Left lobe of liver (tissue), 2 donors: ENCODE data around the gene CTNNA3. TPM values are rescaled to one million over a fixed set of nuclear protein-coding genes. Genes with fewer than 3 reads are reported as not detected.

Experiments used
- ATAC-seq: fragments of 200-7000 bp; cut with Tn5 transposase; one replicate; pipeline ENCODE4 v1.9.1; 2020; ENCODE audit warnings: mild to moderate bottlenecking, moderate library complexity
- DNase-seq: peaks from one replicate; pipeline ENCODE4 v3.0.0-alpha.2; 2020; ENCODE audit warnings: low spot score
- total RNA-seq: library from RNA; stranded (reverse); gene quantifications from one replicate; pipeline ENCODE4 v1.2.1, GENCODE V29; 2021
- donor health status: DM: no; HTN: no; CAD: no; lungs with moderate emphysema.
- donor health status: DM: no; HTN: yes; CAD: no.

Gene CTNNA3
- total RNA-seq, 1 donor from 2014 or later: 1.5 TPM

DNA sequence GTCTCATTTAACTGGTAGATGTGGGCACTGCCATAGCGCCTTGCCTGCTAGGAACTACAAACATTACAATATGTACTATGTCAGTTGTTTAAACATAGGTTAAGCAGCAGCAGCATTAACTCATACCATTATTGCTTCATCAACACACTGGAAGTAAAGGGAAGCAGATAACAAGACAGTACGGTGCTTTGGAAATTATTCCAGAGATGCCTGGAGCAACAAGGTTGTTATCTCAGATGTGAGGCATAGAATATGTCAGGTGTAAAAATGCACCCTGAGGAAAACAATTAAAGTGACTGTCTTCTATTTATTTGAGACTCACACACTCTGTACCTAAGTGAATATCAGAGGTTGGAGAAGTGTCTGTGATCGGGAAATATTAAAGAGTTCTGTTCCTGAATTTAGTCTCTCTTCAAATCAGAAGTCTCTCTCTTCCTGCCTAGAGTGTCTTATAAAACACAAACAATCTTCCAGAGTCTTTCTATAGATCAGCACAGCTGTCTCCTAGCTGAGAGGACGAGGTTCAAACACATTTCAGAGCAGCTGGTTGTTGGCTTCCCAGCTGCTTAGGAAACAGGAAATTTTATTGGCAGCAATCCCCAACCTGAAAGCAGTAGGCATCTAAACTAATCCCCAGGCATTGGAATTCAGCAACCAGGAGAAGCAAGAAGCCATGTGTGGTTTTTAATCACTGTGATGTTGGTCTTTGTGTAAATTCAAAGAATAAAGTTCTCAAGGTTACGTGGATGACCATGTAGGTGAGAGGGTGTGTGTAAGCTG lies 1764.5 kb downstream of the CTNNA3 start:
- ATAC-seq (no peak), DNase-seq (no peak)

DNA sequence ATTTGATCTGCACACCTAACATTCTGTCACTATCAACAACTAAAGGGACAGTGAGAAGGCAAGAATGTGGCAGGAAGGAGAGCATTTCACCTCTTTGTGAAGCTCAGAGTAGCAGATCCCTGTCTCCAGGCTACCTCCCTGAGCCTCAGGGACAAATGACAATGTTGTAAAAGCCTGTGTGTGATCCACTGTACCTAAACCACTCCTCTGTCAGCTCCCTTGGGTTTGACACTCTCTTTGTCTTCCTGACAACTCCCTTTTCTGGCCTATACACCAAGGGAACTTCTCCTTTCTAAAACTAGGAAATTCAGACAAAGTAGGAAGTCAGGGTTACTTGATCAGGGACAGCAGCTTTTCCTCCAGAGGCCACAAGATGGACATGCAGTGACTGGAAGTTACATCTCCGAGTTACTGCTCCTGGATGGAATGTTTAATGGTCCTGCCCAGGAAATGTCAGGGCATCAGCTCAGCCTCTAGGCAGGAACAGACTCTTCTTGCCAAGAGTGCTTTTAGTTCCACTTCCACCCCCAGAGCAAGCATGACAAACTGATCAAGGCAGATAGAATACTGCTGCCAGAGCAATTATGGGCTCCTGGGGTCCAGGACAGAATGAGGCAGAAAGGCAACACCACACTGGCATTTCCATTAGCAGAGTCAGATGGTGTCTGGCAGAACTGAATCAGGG lies 1784.7 kb downstream of the CTNNA3 start:
- no peak for DNase-seq
- no peak for ATAC-seq

DNA sequence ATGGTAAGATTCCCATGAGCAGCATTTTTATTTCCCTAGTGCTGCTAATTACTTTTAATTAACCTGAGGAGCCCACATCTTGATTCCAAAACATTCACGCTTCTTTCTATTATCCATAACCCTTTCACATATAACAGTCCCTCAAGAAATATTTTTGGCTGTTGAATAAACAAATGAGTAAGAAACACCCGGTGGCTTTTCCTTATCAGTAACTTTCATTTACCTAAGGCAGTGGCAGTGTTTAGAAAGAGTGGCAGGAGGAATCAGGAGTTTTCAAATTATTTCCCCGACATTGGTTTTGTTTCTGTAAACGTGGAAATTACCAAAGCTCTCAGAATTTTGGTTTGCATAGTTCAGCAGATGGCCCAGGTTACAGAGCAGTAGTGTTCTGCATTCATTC lies 1785.8 kb downstream of the CTNNA3 start:
- DNase-seq (no peak), ATAC-seq (no peak)

DNA sequence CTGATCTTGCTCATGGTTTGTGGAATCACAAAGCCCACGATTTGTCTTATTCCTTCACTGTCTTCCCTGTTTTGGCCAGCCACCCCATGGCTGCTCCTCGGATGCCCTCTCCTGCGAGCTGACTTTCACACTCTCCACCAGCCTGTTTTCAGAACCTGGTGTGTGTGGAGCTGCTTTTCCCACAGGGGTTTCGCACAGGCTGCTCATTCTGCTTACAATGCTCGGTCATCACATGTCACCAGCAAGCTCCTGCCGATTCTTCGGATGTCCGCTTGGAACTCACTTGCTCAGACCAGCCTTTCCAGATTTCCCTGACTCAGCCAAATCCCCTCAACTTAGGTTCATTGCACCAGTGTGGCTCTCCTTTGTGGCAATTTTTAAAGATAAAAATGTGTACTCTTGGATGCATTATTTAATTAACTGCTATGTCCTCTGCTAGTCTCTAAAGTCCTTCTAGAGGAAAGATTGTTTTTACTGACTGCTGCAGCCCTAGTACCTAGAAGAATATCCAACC lies 1788.7 kb downstream of the CTNNA3 start:
- ATAC-seq (no peak), DNase-seq (no peak)

DNA sequence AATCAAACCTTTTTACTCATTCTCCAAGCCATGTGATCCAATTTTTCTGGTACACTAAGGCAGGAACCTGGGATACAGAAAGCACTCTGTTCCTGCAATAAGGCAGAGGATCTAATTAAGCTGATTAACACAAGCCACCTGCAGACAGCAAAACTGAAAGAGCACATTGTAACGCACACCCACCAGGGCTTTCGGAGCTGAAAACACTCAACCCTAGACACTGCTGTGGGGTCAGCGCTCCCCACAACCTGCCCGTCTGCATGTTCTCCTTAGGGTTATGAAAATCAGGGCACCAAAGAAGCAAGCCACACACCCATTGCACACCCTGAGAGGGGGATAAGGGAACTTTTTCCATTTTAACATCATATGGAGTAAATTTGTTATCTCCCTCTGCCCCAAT lies 1792.4 kb downstream of the CTNNA3 start:
- DNase-seq (no peak), ATAC-seq (no peak)

DNA sequence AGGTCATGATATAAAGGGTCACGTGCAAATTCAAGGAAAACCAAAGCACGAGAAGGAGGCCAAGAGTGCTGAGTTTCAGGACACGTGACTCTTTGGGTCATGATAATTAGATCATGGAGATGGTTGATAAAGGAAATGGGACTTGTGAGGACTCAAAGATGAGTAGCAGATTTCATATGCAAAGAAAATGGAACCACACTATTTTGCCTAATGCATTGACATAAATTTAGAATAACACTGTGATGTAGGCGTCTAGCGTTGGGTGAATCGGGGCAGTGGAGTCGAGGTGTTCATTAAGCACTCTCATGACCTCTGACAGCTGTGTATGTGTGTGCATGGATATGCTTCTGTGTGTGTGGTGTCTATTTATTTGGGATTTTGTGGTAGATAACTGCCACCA lies 1795.7 kb downstream of the CTNNA3 start:
- DNase-seq (no peak), ATAC-seq (no peak)

DNA sequence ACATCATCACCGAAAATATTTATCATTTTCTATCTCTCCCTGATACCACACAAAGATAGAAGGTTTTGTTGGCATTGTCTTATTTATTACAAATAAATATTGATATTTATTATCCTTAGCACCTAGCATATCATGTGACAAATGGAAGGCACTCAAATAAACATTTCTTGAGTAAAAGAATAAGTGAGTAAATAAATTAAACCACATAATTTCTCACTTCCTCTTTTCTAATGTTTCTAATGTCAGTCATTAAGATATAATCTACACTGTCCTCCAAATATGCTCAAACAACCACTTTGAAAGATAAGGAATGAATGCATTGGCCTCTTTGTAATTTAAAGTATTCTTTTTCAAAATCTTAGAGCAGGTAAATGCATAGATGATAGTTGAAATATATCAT lies 1797.9 kb downstream of the CTNNA3 start:
- ATAC-seq (no peak), DNase-seq (no peak)

DNA sequence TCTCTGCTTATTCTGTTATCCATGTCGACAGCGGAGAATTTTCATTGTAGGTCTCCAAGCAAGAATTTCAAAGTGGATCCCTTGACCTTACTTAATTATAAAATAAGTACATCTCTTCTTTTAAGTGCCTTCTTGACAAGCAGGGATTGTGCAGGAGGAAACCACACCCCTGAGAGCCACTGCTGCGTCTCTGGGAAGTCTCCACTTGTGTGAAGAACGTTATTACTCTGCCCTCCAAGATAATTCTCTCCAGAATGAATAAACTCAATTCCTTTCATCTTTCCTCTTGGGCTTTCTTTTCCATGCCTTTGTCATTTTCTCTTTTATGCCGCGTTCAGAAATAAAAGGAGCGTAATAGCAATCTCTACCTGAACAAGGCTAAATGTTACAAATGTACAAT lies 1801.0 kb downstream of the CTNNA3 start:
- ATAC-seq (no peak), DNase-seq (no peak)

DNA sequence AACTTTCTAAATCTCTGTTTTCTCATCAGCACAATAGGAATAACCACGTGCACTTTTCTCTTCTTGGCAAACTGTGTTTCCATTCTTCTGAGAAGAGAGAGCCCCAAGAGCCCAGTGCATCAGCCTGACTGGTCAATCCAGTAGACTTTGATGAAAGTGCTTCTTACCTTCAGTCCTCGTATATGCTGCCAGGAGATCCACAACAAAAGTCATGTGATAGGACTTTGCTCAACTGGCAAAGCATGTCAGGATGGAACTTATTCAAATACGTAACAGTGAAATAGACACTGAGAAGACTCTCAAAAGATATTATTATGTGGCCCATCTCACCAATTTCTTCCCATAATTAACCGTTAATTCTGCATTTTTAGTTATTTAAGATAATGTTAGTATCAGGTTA lies 1801.6 kb downstream of the CTNNA3 start:
- ATAC-seq: peak; percentile 60

DNA sequence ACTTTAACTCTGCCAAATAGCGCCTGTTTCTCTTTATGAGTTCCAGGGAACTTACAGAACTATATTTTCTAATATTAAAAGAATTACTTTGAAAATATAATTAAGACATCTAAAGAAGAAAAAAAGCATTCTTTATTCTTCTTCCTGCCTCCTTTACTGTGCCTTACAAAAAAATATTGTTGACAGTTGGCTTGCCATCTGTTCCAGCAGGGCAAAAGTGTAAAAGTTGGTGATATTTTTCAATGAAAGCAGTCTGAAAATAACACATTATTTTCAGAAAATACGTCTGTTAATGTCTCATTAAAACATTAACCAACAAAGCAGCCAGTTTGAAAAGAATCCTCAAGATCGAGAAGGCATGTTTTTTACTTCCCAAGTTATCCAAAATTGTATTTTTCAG lies 1802.3 kb downstream of the CTNNA3 start:
- DNase-seq (no peak), ATAC-seq (no peak)

More for the DNA sequence above, 1801.6 kb downstream of the CTNNA3 start:
- no peak for DNase-seq

DNA sequence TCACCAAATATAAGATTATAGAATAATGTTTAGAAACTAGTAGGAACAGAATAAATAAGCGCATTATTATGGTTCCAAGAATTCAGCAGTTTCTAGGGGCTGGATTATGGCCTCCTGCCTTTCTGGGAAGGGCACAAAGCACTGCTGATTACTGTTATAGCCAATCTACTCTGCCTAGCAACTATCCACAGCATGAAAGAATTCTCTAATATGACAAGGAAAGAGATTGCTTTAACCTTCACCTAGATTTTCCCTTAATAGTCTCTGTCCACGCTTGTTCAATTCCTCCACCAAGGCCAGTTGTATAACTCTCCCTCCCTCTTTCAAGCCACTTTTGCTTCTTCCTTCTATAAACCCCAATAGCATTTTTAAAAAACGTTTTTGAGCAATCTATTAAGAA lies 1803.7 kb downstream of the CTNNA3 start:
- no peak for DNase-seq
- no peak for ATAC-seq

DNA sequence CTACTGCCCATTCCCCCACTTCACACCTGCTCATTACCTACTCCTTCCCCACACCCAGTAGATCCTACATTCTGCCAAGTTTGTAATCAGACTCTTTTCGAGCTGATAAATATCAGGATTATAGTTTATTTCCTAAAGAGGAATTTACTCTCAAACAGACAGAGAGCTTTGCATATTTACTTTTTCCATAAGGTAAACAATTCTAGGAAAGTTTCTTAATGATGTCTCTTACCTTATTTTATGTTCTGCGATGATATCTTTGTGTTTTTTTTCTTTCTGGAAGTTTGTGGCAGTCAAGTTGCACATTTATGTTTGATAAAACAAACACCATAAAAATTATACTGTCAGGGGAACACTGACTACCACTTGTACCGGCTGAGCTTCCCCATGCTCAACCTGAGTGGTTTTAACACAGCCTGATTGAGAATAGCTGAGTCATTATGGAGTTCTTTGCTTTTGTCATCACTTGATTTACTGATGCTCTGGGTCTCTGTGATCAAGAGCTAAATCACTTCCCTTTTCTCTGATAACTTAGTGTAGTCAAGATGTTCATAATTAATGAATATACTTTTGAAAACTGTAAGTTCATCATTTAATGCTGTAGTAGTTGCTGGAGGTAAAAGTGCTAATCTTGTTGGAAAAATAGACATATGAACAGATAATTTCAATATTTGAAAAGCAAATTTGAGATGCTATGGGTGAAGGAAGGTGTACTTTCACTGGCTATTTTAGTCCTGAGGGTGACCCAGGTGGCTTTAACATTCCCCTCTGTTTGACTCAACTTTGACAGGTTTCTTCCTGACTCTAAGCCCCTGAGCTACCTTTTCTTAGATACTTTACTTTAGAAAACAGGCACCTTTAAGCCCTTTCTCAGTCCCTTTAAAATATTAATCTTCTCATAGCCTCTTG lies 1804.7 kb downstream of the CTNNA3 start:
- DNase-seq (no peak), ATAC-seq (no peak)

DNA sequence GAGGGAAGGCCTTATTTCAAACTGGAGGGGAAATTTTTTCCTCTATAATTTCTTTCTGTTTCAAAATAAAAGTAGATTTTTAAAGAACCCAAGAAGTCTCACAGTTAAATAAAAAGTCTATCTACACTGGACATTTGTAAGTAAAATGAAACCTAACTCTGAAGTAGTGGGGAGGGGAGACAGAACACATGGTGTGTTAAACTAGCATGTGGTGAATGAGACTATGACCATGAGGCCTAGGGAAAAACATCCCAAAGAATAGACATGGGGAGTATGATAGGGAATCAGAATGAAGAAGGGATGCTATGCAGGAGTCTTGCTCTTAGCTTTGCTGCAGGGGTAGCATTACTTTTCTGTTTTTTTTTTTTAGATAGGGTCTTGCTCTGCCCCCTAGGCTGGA lies 1831.5 kb downstream of the CTNNA3 start:
- ATAC-seq (no peak), DNase-seq (no peak)

DNA sequence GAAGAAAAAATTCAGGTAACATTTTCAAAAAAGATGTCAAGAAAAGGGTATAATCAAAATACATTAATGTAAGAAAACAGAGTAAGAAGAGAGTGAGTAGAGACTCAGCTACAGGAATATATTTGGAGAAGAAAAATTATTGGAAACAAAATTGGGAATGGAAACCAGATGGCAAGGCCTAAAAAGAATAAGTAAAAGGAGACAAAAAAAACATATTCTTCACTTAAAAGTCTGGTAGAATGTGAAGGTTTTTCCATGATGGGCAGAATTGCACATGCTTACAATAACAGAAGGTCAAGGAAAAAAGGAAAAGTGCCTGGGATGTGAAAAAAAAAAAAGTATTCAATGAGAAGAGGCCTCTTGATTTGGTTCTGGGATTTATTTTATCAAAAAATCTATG lies 1832.0 kb downstream of the CTNNA3 start:
- no peak for DNase-seq
- ATAC-seq: no peak

Other genes starting within 250 kb of the CTNNA3 start
- gene DNAJC12, start 142.0 kb upstream of the CTNNA3 start, total RNA-seq: 14.3 TPM
- gene SIRT1, start 188.5 kb upstream of the CTNNA3 start, total RNA-seq: 5.5 TPM